Neural crest cell (in vitro differentiated cells): ENCODE measurements around the gene NPS. TPM values are rescaled to one million over a fixed set of nuclear protein-coding genes. Genes with fewer than 3 reads are reported as not detected.

Experiments used
- DNase-seq: peaks from one replicate; pipeline ENCODE4 v3.0.0; 2021; ENCODE audit warnings: low read depth, mixed read lengths, low spot score
- H3K27ac Mint-ChIP-seq: one replicate; pipeline ENCODE4 v1.8.0; 2021; ENCODE audit warnings: mild to moderate bottlenecking, mixed read lengths; ENCODE audit not compliant: unreplicated experiment
- H3K27me3 Mint-ChIP-seq: 2 replicates; pipeline ENCODE4 v1.8.0; 2021; ENCODE audit warnings: low read depth, mild to moderate bottlenecking, mixed read lengths
- H3K36me3 Mint-ChIP-seq: 2 replicates; pipeline ENCODE4 v1.8.0; 2021; ENCODE audit warnings: low read depth, mild to moderate bottlenecking, mixed read lengths
- H3K4me1 Mint-ChIP-seq: 2 replicates; pipeline ENCODE4 v1.8.0; 2021; ENCODE audit warnings: mixed read lengths
- H3K4me3 Mint-ChIP-seq: one replicate; pipeline ENCODE4 v1.8.0; 2021; ENCODE audit warnings: mild to moderate bottlenecking, mixed read lengths
- H3K9me3 Mint-ChIP-seq: 2 replicates; pipeline ENCODE4 v1.8.0; 2021; ENCODE audit warnings: mixed read lengths
- total RNA-seq: library from RNA; stranded (reverse); gene quantifications from 2 replicates; pipeline ENCODE4 v1.2.1, GENCODE V29; 2021
- TF ChIP-seq, protein P1 (sequence below): fragments of 200-600 bp; sonication (generic); conservative IDR thresholded peaks from 2 replicates; pipeline ENCODE4 v1.5.0; 2021; ENCODE audit warnings: antibody characterized with exemption, mild to moderate bottlenecking

The NPS gene
- total RNA-seq, 1 donor from 2014 or later, result not detected

DNA sequence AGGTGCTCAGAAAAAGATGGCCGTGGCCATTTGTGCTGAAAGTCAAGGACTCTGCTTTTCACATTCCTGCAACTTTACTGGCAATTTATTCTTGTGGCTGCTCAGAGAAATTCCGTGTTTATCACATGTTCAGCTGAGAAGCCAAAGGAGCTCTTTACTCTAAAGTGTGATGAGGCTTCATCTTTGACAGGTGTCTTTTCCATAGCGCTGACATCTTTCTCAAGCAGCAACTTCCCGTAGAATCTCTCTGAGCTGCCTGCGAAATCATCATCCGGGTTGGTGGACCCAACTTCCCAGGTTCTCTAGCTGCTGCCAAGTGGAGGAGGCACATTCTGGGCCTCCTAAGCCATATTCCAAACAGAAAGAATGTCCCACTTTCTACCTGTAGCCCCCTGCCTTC is 16.9 kb upstream of the NPS start:
- TF ChIP-seq, protein P1, sequence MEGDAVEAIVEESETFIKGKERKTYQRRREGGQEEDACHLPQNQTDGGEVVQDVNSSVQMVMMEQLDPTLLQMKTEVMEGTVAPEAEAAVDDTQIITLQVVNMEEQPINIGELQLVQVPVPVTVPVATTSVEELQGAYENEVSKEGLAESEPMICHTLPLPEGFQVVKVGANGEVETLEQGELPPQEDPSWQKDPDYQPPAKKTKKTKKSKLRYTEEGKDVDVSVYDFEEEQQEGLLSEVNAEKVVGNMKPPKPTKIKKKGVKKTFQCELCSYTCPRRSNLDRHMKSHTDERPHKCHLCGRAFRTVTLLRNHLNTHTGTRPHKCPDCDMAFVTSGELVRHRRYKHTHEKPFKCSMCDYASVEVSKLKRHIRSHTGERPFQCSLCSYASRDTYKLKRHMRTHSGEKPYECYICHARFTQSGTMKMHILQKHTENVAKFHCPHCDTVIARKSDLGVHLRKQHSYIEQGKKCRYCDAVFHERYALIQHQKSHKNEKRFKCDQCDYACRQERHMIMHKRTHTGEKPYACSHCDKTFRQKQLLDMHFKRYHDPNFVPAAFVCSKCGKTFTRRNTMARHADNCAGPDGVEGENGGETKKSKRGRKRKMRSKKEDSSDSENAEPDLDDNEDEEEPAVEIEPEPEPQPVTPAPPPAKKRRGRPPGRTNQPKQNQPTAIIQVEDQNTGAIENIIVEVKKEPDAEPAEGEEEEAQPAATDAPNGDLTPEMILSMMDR, result no peak
- H3K36me3 Mint-ChIP-seq, result no peaks in the 10 kb centered on the region

DNA sequence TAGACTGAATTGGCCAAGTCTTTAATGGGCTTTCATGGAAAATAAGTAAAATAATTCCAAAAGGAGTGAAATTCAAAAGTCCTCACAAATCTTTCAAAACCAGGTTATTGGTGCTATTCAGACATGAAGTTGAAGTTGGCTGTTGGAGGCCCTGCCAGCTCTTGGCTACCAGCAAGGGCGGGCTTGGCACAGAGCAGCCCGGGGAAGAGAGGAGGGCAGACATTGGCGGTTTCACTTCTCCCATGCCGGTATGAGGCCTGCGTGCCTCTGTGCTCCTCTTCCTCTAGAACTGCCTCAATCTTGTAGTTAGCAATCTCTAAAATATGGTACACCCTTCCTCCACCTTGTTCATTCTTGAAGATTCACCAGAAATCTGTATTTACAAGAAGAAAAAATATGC is 16.4 kb upstream of the NPS start:
- no peak for DNase-seq
- peaks cover 2% of the 10 kb centered on the region for H3K9me3 Mint-ChIP-seq
- H3K27ac Mint-ChIP-seq, result no peak overlapping the region
- no peaks in the 10 kb centered on the region for H3K4me1 Mint-ChIP-seq
- H3K27me3 Mint-ChIP-seq, result no peaks in the 10 kb centered on the region
- no peaks in the 10 kb centered on the region for H3K36me3 Mint-ChIP-seq
- no peak overlapping the region for H3K4me3 Mint-ChIP-seq
- TF ChIP-seq, protein P1, result no peak

More for the DNA sequence above, 16.9 kb upstream of the NPS start:
- Mint-ChIP-seq H3K27ac (no peak overlapping the region), H3K4me3 (no peak overlapping the region), H3K9me3 (peaks cover 4% of the 10 kb centered on the region), H3K4me1 (peaks cover 4% of the 10 kb centered on the region), H3K27me3 (no peaks in the 10 kb centered on the region)
- no peak for DNase-seq

DNA sequence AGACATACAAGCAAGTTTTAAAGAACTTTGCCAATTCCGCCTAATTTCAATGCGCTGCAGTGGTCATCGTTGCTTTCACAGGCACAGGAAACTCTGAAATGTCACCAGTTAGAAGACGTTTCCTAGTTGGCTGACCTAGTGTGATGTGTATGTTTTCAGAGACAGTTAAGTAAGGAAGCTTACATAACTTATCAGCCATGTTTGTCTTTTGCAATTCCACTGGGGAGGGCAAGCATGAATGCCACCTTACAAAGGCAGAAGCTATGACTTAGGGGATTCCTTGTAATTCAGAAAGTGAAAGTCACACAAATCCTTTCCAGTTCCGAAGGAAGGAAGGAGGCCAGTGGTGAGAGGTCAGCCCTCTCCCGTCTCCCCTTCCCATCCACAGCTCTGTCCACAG is 15.0 kb upstream of the NPS start:
- Mint-ChIP-seq H3K36me3 (no peaks in the 10 kb centered on the region), H3K4me3 (no peak overlapping the region), H3K9me3 (peaks cover 2% of the 10 kb centered on the region), H3K4me1 (no peaks in the 10 kb centered on the region), H3K27me3 (no peaks in the 10 kb centered on the region), H3K27ac (no peak overlapping the region)
- no peak for DNase-seq
- TF ChIP-seq, protein P1, result no peak

DNA sequence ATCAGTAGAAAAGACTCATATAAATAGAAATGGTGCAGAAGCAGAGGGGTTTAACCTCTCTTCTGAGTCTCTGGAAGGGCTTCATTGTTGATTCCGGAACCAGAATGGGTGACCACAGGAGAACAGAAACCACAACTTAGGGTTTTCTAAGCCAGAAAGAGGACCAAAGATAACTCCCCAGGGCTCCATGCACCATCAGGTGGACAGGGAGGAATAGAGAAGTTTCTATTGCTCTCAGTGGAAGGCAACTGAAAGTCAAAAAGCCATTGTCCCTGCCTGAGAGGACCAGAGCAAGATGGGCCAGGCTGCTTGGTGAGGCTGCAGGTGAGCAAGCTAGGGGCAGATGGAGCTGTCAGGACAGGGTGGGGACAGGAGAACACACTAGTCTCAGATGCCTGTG is 14.6 kb upstream of the NPS start:
- Mint-ChIP-seq H3K27ac (no peak overlapping the region), H3K36me3 (no peaks in the 10 kb centered on the region), H3K9me3 (peaks cover 2% of the 10 kb centered on the region), H3K4me3 (no peak overlapping the region), H3K27me3 (no peaks in the 10 kb centered on the region), H3K4me1 (no peaks in the 10 kb centered on the region)
- no peak for DNase-seq
- TF ChIP-seq, protein P1, result no peak

DNA sequence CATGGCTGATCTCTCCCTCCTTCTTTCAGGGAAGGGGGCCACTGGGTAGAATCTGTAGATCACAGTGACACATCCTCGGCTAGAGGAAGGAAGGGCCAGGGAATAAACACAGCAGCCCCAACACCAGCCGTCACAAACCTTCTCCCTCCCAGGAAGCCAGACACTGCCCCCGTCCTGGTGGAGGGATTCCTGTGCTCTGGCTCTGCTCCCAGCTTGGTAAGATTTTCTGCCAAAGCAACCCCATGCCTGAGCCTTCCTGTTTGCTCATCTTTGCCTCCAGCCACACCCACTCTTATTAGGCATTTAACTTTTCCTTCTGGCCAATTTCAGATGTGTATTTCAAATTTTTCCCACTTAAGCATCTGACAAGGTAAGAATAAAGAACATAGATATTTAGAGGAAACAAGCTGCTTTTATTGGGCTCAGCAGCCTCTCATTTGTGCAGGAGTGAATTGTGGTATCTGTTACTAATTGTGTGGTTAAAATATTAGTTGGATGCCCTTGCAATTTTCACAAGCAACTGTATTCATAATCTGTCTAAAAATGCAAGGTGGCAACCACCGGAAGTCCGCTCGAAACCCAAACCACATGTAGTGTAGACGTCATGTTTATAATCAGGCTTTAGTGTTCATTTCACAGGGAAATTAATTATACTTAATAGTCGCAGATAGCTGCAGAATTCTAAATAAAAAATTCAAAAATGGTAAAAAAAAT is 13.2 kb upstream of the NPS start:
- Mint-ChIP-seq H3K27me3 (no peaks in the 10 kb centered on the region), H3K36me3 (no peaks in the 10 kb centered on the region), H3K27ac (no peak overlapping the region), H3K9me3 (peaks cover 2% of the 10 kb centered on the region), H3K4me3 (no peak overlapping the region), H3K4me1 (no peaks in the 10 kb centered on the region)
- TF ChIP-seq, protein P1, result no peak
- DNase-seq, result no peak
